SK-N-SH treated with all-trans-retinoic acid at 6 μM for 48 hours (cell line): ENCODE data around the gene SH3RF1.

ENCODE experiments used
- ATAC-seq: fragments of 200-7000 bp; cut with Tn5 transposase; 3 replicates; pipeline ENCODE4 v1.9.1; 2020; ENCODE audit warnings: mild to moderate bottlenecking, moderate library complexity
- ARNTL ChIP-seq: fragments of 450-650 bp; formaldehyde crosslinking; IDR thresholded peaks from 2 replicates; pipeline ENCODE4 v1.5.0; 2020; ENCODE audit warnings: low read depth, mild to moderate bottlenecking, moderate library complexity, borderline replicate concordance
- BACH2 ChIP-seq: fragments of 250-450 bp; sonication (Bioruptor Pico); IDR thresholded peaks from 2 replicates; pipeline ENCODE4 v1.9.0; 2021; ENCODE audit warnings: mild to moderate bottlenecking, borderline replicate concordance
- CSDC2 ChIP-seq: fragments of 250-450 bp; sonication (Bioruptor Pico); IDR thresholded peaks from 2 replicates; pipeline ENCODE4 v1.5.0; 2020; ENCODE audit warnings: mild to moderate bottlenecking, moderate library complexity
- ESRRG ChIP-seq: fragments of 250-450 bp; sonication (Bioruptor Pico); IDR thresholded peaks from 2 replicates; pipeline ENCODE4 v1.6.1; 2021; ENCODE audit warnings: mild to moderate bottlenecking
- GLIS3 ChIP-seq: fragments of 250-450 bp; sonication (Bioruptor Pico); IDR thresholded peaks from 2 replicates; pipeline ENCODE4 v1.5.0; 2020; ENCODE audit warnings: mild to moderate bottlenecking, moderate library complexity
- ISL1 ChIP-seq: fragments of 250-450 bp; sonication (Bioruptor Pico); IDR thresholded peaks from 2 replicates; pipeline ENCODE4 v2.1.2; 2022; ENCODE audit warnings: mild to moderate bottlenecking, moderate library complexity
- OSR1 ChIP-seq: fragments of 250-450 bp; sonication (Bioruptor Pico); IDR thresholded peaks from 2 replicates; pipeline ENCODE4 v1.8.0; 2022; ENCODE audit warnings: moderate library complexity, mild to moderate bottlenecking, inconsistent platforms
- PPARA ChIP-seq: fragments of 250-450 bp; sonication (Bioruptor Pico); IDR thresholded peaks from 2 replicates; pipeline ENCODE4 v1.5.0; 2020; ENCODE audit warnings: mild to moderate bottlenecking, borderline replicate concordance
- RARB ChIP-seq: fragments of 250-450 bp; sonication (Bioruptor Pico); IDR thresholded peaks from 2 replicates; pipeline ENCODE4 v1.8.0; 2021; ENCODE audit warnings: mild to moderate bottlenecking, moderate library complexity
- TCF4 ChIP-seq: fragments of 250-450 bp; sonication (Bioruptor Pico); IDR thresholded peaks from 2 replicates; pipeline ENCODE4 v1.8.0; 2021; ENCODE audit warnings: mild to moderate bottlenecking, moderate library complexity, borderline replicate concordance
- TOX ChIP-seq: fragments of 250-450 bp; sonication (Bioruptor Pico); IDR thresholded peaks from 2 replicates; pipeline ENCODE4 v1.8.0; 2021; ENCODE audit warnings: mild to moderate bottlenecking, moderate library complexity, borderline replicate concordance
- ZC3H10 ChIP-seq: fragments of 250-450 bp; sonication (Bioruptor Pico); IDR thresholded peaks from 2 replicates; pipeline ENCODE4 v1.5.1; 2021; ENCODE audit warnings: mild to moderate bottlenecking, moderate library complexity
- ZFP3 ChIP-seq: fragments of 250-450 bp; sonication (Bioruptor Pico); IDR thresholded peaks from 2 replicates; pipeline ENCODE4 v1.5.0; 2020; ENCODE audit warnings: mild to moderate bottlenecking, moderate library complexity
- ZFP30 ChIP-seq: fragments of 450-650 bp; formaldehyde crosslinking; IDR thresholded peaks from 2 replicates; pipeline ENCODE4 v1.5.0; 2022; ENCODE audit warnings: mild to moderate bottlenecking, moderate library complexity
- ZNF70 ChIP-seq: fragments of 450-650 bp; formaldehyde crosslinking; IDR thresholded peaks from 2 replicates; pipeline ENCODE4 v1.5.0; 2020; ENCODE audit warnings: mild to moderate bottlenecking, moderate library complexity
- ZNF8 ChIP-seq: fragments of 450-650 bp; formaldehyde crosslinking; IDR thresholded peaks from 2 replicates; pipeline ENCODE4 v1.5.0; 2020; ENCODE audit warnings: mild to moderate bottlenecking, moderate library complexity
- TF ChIP-seq, protein P1 (sequence below): fragments of 250-450 bp; sonication (Bioruptor Pico); IDR thresholded peaks from 2 replicates; pipeline ENCODE4 v1.5.1; 2020; ENCODE audit warnings: low read depth, mild to moderate bottlenecking, moderate library complexity
- TF ChIP-seq, protein P2 (sequence below): fragments of 250-450 bp; sonication (Bioruptor Pico); IDR thresholded peaks from 2 replicates; pipeline ENCODE4 v1.8.0; 2021; ENCODE audit warnings: low read depth, mild to moderate bottlenecking, moderate library complexity, borderline replicate concordance
- TF ChIP-seq, protein P3 (sequence below): fragments of 250-450 bp; sonication (Bioruptor Pico); IDR thresholded peaks from 2 replicates; pipeline ENCODE4 v1.5.1; 2021; ENCODE audit warnings: mild to moderate bottlenecking, moderate library complexity
- TF ChIP-seq, protein P4 (sequence below): fragments of 250-450 bp; sonication (Bioruptor Pico); IDR thresholded peaks from 2 replicates; pipeline ENCODE4 v1.5.0; 2020; ENCODE audit warnings: mild to moderate bottlenecking, moderate library complexity
- TF ChIP-seq, protein P5 (sequence below): fragments of 250-450 bp; sonication (Bioruptor Pico); IDR thresholded peaks from 2 replicates; pipeline ENCODE4 v1.8.0; 2020; ENCODE audit warnings: mild to moderate bottlenecking, moderate library complexity, borderline replicate concordance

The SH3RF1 gene

DNA sequence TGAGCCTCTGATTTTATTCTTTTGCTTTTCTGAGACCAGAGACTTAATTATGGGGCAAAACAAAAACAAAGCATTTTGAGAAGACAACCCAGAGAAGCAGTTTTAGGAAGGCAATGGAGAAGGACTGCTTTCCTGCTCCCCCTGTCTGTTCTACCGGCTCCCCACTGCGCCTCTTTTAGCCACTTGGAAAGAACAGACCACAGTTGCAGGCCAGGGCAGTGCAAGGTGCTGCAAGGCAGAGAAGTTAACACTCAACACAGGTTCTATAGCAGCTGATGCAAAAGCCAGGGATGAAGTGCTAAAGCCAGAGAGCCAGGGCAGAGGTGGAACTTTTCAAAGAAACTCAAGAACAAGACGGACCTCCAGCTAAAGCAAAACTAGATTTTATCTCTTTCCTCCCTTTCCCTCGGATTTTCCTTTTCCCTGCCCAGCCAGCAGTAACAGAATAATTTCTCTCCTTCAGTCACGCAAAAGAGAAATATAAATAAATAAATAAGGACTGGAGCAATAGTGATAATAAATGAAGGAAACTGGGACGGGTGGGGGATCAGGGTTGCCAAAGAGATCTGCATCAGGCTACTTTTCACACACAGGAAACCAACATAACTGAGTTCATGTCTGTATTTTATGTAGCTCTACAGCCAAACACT is 10.4 kb downstream of the SH3RF1 start (continued):
- TF ChIP-seq, protein P1, sequence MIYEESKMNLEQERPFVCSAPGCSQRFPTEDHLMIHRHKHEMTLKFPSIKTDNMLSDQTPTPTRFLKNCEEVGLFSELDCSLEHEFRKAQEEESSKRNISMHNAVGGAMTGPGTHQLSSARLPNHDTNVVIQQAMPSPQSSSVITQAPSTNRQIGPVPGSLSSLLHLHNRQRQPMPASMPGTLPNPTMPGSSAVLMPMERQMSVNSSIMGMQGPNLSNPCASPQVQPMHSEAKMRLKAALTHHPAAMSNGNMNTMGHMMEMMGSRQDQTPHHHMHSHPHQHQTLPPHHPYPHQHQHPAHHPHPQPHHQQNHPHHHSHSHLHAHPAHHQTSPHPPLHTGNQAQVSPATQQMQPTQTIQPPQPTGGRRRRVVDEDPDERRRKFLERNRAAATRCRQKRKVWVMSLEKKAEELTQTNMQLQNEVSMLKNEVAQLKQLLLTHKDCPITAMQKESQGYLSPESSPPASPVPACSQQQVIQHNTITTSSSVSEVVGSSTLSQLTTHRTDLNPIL (CRISPR knock-in tag): no peak

DNA sequence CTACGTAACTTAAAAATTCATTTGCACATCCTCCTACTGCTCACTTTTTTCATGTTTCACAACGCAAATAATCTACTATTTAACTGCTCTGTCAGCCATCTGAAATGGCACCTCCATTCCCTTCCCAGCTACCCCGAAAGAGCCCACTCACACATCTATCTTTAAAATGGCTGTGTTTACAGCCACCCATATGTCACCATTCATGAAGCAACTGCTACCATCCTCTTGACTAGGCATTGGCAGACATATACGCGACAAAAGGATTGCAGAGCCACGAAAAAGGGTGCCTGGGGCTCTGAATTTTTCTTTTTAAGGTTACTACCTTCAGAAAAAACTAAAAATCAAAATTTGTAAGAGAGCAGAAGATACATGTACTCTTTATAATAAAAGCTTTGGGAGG is 11.5 kb downstream of the SH3RF1 start:
- TF ChIP-seq ZNF70 (CRISPR knock-in tag): no peak
- TF ChIP-seq OSR1 (CRISPR knock-in tag): no peak
- no peak for TF ChIP-seq PPARA (CRISPR knock-in tag)
- TF ChIP-seq, protein P2, sequence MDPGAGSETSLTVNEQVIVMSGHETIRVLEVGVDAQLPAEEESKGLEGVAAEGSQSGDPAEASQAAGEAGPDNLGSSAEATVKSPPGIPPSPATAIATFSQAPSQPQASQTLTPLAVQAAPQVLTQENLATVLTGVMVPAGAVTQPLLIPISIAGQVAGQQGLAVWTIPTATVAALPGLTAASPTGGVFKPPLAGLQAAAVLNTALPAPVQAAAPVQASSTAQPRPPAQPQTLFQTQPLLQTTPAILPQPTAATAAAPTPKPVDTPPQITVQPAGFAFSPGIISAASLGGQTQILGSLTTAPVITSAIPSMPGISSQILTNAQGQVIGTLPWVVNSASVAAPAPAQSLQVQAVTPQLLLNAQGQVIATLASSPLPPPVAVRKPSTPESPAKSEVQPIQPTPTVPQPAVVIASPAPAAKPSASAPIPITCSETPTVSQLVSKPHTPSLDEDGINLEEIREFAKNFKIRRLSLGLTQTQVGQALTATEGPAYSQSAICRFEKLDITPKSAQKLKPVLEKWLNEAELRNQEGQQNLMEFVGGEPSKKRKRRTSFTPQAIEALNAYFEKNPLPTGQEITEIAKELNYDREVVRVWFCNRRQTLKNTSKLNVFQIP (CRISPR knock-in tag): no peak
- ATAC-seq: no peak

DNA sequence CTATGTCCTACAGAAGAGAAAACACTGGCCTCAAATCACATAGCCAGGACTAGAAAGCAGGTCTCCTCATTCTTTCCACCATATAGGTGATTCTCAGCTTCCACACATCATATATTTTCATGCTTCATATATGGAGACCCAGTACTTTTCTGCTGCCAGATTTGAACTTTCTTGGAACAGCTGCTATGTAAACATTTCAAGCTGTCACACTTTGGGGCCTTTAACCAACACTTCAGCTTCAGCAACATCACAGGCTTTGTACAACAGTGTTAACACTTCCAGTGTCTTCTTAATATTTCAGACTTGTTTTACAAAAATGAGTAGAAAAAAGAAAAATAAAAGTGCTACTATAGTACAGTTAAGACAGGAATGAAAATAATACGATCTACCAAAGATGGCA is 12.6 kb downstream of the SH3RF1 start:
- TF ChIP-seq ISL1: no peak
- TF ChIP-seq TCF4 (CRISPR knock-in tag): no peak
- no peak for TF ChIP-seq GLIS3 (CRISPR knock-in tag)
- TF ChIP-seq, protein P3, sequence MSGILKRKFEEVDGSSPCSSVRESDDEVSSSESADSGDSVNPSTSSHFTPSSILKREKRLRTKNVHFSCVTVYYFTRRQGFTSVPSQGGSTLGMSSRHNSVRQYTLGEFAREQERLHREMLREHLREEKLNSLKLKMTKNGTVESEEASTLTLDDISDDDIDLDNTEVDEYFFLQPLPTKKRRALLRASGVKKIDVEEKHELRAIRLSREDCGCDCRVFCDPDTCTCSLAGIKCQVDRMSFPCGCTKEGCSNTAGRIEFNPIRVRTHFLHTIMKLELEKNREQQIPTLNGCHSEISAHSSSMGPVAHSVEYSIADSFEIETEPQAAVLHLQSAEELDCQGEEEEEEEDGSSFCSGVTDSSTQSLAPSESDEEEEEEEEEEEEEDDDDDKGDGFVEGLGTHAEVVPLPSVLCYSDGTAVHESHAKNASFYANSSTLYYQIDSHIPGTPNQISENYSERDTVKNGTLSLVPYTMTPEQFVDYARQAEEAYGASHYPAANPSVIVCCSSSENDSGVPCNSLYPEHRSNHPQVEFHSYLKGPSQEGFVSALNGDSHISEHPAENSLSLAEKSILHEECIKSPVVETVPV: no peak
- no peak for TF ChIP-seq PPARA (CRISPR knock-in tag)
- TF ChIP-seq RARB (CRISPR knock-in tag): no peak
- TF ChIP-seq ZNF70 (CRISPR knock-in tag): no peak
- TF ChIP-seq, all 23 proteins: peak for 0
- no peak for ATAC-seq

DNA sequence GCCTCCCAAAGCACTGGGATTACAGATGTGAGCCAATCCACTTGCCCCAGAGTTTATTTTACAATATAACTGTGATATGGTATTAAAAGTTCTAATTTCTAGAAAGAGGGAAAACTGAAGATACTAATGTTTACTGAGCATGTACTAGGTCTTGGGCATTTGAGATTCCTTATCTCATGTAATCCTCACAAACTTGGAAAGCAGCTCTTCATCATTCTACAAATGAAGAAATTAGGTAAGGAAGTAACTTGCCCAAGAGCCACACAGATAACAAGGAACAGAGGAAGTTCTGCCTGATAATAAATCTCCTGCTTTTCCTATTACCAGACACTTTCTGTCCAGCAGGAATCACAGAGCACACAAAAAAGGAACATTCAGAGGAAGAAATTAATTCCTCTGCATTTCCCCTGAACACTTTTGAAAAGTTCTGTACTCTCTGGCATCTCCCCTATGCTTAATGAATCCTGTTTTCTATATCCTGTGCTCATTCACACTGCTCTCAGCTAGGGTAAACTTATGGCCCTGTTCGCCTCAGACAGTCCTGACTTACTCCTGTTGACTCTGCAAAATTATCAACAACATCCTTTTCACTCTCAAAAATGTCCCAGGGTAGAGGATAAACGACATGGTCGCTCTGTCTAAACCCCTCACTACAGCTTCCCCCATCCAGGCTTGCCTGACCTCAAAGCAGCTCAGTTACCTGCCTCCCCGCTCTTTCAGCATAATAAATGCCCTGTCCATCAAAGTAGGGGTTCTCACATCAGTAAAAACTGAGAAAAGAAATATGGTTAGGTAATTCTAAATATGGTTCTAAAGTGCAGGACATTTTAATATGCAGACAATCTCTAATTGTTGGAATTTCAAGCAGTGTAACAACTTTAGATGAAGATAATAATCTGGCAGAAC is 13.6 kb downstream of the SH3RF1 start:
- TF ChIP-seq ISL1 (no peak), ARNTL (CRISPR knock-in tag) (no peak), ZFP30 (CRISPR knock-in tag) (no peak), TOX (CRISPR knock-in tag) (no peak), PPARA (CRISPR knock-in tag) (no peak), GLIS3 (CRISPR knock-in tag) (no peak), ZNF70 (CRISPR knock-in tag) (no peak), ZFP3 (CRISPR knock-in tag) (no peak), ZNF8 (CRISPR knock-in tag) (no peak), ESRRG (CRISPR knock-in tag) (no peak), BACH2 (CRISPR knock-in tag) (no peak), ZC3H10 (CRISPR knock-in tag) (no peak), CSDC2 (CRISPR knock-in tag) (no peak)
- TF ChIP-seq, protein P3: no peak
- TF ChIP-seq, protein P4, sequence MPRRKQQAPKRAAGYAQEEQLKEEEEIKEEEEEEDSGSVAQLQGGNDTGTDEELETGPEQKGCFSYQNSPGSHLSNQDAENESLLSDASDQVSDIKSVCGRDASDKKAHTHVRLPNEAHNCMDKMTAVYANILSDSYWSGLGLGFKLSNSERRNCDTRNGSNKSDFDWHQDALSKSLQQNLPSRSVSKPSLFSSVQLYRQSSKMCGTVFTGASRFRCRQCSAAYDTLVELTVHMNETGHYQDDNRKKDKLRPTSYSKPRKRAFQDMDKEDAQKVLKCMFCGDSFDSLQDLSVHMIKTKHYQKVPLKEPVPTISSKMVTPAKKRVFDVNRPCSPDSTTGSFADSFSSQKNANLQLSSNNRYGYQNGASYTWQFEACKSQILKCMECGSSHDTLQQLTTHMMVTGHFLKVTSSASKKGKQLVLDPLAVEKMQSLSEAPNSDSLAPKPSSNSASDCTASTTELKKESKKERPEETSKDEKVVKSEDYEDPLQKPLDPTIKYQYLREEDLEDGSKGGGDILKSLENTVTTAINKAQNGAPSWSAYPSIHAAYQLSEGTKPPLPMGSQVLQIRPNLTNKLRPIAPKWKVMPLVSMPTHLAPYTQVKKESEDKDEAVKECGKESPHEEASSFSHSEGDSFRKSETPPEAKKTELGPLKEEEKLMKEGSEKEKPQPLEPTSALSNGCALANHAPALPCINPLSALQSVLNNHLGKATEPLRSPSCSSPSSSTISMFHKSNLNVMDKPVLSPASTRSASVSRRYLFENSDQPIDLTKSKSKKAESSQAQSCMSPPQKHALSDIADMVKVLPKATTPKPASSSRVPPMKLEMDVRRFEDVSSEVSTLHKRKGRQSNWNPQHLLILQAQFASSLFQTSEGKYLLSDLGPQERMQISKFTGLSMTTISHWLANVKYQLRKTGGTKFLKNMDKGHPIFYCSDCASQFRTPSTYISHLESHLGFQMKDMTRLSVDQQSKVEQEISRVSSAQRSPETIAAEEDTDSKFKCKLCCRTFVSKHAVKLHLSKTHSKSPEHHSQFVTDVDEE (CRISPR knock-in tag): no peak
- TF ChIP-seq, protein P2 (CRISPR knock-in tag): no peak
- TF ChIP-seq, protein P5, sequence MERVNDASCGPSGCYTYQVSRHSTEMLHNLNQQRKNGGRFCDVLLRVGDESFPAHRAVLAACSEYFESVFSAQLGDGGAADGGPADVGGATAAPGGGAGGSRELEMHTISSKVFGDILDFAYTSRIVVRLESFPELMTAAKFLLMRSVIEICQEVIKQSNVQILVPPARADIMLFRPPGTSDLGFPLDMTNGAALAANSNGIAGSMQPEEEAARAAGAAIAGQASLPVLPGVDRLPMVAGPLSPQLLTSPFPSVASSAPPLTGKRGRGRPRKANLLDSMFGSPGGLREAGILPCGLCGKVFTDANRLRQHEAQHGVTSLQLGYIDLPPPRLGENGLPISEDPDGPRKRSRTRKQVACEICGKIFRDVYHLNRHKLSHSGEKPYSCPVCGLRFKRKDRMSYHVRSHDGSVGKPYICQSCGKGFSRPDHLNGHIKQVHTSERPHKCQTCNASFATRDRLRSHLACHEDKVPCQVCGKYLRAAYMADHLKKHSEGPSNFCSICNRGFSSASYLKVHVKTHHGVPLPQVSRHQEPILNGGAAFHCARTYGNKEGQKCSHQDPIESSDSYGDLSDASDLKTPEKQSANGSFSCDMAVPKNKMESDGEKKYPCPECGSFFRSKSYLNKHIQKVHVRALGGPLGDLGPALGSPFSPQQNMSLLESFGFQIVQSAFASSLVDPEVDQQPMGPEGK (CRISPR knock-in tag): no peak
- TF ChIP-seq, all 23 proteins: peak for 0

More for the DNA sequence above, 13.6 kb downstream of the SH3RF1 start:
- ATAC-seq: peak; percentile 36
